KBM-7 (cell line): Measurements from ENCODE around the gene HCFC1R1.

Experiments
- DNase-seq: peaks from one replicate; pipeline ENCODE4 v3.0.0-alpha.2; 2015
- in situ Hi-C: fragments of 300-500 bp; cut with MboI; formaldehyde crosslinking; loops from 2 replicates; pipeline ENCODE4 v1.14.3; 2020; ENCODE audit warnings: low sequenced_read_pairs, low pct_unique_long_range_greater_than_20kb, mixed read lengths

The HCFC1R1 gene

DNA sequence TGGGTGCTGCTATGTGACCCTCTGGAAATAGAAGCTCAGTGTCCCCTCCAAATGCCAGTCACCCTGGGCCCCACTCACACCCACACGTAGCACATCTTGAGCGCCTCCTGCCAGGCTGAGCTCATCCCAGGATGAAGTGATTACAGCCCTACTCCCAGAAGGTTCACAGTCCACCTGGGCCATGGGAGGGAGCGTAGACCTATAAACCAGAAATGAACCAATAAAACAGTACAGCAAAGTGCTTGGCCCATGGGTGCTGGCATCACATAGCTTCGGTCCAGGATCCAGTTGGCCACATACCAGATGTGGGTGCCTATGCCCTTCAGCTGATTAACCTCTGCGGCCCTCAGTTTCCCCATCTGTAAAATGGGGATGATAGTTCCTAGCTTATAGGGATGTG is 15.2 kb upstream of the HCFC1R1 start:
- DNase-seq = no peak
- in situ Hi-C loops = no loop called here

DNA sequence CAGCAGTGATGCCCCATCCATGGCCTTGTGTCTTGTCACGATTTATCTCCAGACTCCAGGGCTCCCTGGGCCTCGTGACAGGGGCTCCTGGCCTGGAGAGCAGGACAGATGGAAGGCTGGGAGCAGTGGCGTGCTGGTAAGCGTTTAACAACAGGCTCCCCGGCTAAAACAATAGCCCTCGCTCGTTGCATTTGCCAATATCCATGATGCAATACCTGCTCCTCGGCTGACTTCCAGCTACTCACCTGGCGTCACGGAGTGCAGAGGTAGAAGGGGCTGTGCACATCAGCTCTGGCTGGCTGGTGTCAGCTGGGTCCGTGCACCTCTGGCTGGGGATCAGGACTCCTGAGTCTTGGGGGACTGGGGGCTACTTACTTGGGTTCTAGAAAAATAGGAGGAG is 14.5 kb upstream of the HCFC1R1 start:
- DNase-seq = no peak
- in situ Hi-C loops = no loop called here

DNA sequence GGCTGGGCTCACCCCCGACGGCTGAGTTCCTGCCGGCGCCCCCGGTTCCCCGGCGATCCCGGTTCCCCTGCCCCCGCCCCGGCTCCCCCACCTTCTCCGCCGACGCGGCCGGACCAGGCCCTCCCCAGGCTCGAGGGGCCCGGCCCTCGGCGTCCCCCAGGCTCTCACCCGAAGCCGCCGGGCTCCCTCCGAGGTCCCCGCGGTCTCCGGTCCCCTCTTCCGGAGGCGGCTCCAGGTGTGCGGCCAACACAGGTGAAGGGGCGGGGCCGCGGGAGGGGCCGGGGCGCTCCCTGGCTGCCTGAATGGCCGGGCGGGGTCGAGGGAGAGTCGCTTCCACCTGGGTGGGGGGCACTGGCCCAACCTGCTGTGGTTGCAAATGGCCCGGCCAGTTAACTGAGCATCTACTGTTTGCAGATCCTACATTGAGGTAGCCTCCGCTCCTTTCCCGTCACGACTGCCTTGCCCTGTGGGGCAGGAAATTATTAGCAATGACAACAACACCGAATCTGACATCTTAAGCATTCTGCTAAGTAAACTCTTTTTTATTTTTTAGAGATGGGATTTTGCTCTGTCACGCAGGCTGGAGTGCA is 13.1 kb upstream of the HCFC1R1 start, which contains the start of gene BICDL2:
TSS of gene BICDL2 (minus strand) at position 219 of the 590 bp plus-strand sequence. CDS start 1,448 bp downstream, outside the sequence.
- DNase-seq = no peak
- in situ Hi-C loops = no loop called here

DNA sequence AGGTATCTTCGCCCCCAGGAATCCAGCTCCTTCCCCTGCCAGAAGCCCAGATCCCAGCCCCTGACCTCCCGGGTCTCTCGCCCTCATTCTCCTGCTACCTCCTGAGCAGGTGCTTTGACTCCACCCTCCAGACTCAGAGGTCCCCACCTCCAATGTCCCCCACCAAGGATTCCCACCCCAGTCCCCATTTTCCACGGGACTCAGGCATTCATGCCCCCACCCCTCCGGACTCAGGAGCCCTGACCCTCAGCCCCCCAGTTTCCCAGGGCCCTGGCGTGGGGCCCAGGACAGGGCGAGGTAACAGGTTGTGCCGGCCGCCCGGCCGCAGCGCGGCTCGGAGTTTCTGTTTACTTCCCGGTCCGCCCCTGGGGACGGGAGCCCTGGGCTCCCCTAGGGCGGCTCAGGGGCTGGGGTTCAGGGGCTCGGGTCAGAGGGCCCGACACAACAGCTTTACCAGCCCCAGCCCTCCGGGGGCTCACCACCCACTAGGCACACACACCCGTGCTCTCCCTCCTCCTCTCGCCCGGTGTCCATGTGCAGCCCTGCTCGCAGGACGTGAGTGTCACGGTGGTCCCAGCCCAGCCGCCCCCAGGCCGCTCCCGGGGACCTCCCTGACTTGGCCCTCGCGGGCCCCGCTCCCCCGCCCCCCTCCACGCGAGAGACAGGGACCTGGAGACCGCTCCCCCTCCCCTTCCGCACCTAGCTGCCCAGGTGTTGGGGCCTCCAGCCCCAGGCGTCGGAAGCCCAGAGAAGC is 12.4 kb upstream of the HCFC1R1 start:
- in situ Hi-C loops = no loop called here
- DNase-seq = no peak

DNA sequence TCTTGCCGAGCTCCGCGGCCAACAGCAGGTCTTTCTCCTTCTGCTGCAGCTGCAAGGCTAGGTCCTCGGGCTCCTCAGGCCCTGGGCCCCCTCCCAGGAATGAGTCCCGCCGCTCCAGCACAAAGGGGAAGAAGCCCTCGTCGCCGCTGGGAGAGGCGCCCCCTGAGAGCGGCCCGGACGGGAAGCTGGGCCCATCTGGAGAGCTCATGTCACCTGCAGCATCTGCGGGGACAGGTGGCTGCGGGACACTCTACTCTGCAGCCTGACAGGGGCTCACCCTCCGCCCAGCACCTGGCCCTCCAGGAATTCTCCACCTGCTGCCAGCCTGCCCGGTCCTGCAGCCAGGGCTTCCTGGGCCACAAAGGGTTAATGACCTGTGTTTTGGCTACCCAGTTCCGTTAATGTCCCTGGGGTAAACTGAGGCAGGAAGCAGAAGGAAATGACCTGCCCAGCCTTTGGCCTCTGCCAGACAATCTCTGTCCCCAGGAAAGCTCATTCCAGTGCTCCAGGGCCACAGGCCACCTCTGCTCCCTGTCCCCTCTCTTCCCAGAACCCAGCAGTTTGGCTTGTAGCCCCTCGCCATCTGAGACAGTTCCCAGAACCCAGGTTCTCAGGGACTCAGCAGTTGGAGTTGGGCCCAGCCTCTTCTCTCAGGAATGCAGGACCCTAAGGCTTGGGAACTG is 11.7 kb upstream of the HCFC1R1 start:
- in situ Hi-C loops = no loop called here
- no peak for DNase-seq

DNA sequence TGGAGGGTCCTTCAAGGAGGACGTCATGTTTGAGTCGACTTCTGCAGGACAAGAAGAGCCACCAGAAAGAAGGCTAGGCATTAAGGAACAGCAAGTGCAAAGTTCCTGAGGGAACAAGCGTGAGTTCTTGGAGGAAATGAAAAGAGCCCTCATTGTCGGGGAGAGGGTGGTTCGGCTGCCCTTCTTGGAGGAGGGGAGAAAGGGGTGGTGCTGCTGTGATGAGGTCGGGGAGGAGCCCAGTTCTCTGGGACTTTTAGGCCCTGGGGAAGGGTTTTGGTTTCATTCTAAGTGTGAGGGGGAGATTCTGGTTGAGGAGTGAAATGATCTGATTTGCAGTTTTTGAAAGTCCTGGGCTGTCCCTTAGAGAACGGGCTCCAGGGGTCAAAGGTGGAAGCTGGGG is 8.9 kb upstream of the HCFC1R1 start:
- DNase-seq = no peak
- in situ Hi-C loops = no loop called here

DNA sequence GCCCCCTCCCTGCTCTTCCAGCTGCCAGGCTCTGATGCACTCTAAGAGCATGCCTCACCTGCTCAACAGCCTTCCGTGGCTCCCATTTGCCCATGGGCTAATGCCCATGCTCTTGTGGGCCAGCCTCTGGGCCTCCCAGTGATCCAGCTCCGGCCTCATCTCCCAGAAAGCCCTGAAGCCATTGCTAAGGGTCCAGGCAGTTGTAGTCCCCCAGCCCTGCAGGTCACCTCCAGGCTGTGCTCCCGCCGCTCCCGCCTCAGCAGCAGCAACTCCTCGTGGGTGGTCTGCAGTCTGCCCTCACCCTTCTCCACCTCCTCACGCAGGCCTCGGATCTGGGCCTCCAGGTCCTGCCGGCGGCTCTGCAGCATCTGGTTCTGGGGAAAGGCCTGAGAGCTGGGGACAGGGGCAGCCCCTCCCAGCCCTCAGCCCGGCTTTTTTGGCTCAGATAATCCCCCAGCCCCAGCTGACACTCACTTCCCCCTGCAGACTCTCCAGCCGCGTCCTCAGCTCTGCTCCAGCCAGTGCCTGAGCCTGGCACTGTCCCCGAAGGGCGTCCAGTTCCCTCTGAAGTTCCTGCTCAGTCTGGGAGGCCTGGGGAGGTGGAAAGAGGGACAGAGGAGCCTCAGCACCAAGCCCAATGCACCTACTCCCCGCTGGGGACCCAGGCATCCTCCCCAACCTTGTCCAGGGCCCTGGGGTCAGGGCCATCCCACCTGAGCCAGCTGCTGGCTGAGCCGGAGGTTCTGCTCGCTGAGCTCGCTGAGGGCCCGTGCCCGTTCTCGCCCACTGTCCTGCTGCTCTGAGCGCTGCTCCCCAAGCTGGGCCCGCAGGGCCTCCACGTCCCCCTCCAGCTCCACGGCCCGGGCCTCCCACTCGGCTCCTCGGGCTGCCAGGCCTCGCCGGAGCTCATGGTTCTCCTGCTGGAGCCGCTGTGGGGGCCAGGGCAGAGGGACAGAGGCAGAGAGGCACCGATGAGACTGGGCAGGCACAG is 6.8 kb upstream of the HCFC1R1 start:
- DNase-seq = no peak
- in situ Hi-C loops = no loop called here

DNA sequence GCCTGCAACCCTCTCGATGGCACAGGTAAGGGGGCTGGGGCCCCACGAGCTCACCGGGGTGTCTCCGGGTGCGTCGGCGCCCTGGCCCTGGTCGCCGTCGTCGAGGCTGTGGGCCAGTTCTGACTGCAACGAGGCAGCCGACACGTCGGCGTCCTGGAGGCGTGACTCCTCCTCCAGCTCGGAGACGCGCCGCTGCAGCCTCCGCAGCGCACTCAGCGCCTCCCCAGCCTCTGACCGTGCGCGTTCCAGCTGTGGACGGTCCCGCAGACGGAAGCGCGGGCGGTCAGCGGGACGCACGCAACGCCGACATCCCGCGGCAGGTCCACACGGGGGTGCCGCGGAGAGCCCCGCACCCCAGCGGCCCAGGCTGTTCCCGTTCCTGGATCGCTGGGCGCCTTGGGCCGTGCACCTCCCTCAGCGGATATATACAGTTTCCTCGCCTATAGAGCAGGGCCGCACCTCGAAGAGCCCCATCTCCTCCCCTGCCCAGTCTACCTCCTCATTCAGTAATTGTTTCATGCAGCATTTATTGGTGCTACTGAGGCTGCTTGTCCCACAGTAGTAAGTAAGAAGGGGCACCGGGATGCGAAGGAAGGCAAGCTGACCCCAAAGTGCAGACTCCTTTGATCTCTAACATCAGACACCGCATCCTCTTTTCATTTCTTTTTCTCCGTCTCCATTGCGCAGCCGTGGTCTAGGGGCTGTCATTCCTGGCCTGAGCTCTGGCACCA is 5.9 kb upstream of the HCFC1R1 start:
- in situ Hi-C loops = no loop called here
- DNase-seq = peak; percentile 34

DNA sequence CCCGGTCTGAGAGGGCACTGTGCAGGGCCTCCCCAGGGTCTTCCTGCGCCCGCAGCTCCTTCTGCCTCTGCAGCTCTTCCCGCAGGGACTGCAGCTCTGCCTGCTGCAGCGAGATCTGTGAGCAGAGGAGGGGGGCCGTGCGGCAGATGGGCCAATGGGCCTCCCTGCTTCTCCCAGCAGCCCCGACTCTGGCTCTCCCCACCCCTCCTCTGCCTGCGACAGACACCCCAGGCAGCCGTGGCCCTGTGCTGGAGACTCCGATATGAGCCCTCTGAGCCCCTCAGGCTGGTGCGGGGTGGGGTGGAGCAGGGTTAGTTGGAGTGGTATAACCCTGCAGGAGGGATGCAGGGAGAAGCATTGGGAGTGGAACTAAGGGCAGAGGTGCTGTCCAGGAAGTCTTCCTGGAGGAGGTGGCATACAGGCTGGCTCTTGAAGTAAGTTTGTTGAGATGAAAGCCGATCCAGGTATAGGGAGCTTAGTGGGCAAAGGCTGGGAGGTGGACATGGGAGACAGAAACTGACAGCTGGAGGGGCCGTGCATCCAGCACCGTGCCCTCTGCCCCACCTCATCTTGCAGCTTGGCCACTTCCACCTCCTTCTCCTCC is 5.1 kb upstream of the HCFC1R1 start:
- in situ Hi-C loops = no loop called here
- DNase-seq = no peak

DNA sequence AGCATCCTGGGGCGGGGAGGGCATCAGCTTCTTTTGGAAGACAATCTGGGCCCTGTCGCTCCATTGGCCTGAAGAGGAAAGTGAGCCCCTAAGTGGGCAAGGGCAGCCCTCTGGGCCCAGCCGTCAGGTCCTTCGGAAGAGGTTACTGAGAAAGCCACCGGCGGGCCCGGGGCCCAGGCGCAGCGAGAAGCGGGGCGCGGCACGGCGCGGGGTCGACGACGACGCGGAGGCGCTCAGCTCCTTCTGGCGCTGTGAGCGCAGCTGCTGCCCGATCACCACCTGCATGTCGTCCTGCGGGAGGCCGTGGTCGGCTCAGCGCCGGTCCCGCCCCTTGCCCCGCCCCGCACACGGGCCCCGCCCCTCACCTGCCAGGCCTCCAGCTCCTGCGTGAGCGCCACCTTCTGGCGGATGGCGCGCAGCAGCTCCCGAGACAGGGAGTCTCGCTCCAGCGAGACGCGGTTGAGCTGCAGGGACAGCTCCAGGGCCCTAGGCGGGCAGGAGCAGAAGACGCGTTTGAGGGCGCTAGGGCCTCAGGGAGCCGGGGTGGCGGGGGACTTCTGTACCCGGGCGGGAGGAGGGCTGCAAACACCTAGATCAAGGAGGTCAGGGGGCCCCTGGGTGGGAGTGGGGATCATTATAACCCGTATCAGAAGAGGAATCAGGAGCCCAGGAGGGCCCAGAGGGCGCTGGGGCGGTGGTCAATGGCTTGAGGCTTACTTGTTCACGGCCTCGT is 4.4 kb upstream of the HCFC1R1 start:
- in situ Hi-C loops = no loop called here
- DNase-seq = peak; percentile 81

DNA sequence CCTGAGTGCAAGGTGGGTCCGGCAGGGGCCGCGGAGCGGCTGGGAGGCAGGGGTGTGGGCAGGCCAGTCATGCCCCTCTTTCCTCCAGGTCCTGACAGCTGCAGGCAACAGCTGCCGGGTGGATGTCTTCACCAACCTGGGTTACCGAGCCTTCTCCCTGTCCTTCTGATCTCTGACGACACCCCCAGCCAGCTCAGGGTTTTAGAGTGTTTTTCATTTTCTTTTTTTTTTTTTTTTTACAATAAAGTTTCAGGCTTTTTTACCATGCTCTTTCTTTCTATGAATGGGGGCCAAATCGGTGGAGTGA is 3.7 kb upstream of the HCFC1R1 start:
- in situ Hi-C loops = no loop called here
- no peak for DNase-seq

DNA sequence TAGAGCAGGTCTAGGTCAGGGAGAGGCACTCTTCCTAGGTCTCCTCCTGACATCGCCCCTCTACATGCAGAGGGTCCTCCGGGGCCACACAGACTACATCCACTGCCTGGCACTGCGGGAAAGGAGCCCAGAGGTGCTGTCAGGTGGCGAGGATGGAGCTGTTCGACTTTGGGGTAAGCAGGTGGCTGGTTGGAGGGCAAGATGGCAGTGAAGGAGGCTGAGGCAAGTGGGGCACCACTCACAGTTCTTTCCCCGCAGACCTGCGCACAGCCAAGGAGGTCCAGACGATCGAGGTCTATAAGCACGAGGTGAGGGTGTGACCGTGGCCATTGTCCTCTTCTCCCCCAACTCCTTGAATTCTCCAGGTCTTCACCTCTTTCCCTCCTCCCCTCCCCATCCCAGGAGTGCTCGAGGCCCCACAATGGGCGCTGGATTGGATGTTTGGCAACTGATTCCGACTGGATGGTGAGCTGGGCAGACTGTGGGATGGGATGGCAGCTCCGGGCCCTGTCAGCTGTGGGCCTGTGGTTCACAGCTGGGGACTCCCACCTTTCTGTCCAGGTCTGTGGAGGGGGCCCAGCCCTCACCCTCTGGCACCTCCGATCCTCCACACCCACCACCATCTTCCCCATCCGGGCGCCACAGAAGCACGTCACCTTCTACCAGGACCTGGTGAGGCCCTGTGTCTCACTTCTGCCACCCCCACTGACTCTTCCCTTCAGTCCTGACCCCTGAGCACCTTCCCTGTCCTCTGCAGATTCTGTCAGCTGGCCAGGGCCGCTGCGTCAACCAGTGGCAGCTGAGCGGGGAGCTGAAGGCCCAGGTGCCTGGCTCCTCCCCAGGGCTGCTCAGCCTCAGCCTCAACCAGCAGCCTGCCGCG is 3.1 kb upstream of the HCFC1R1 start:
- no peak for DNase-seq
- in situ Hi-C loops = no loop called here

DNA sequence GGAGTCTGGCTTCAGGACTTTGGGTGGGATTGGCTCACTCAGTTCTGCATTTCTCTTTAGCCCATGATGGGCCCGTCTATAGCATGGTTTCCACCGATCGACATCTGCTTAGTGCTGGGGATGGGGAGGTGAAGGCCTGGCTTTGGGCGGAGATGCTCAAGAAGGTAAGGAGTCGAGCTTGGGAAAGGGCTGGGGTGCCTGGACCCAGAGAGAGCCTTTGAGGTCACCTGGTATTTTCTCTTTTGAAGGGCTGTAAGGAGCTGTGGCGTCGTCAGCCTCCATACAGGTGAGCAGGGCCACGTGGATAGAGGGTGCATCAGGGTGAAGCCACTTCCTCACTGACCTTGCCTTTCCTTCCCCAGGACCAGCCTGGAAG is 2.2 kb upstream of the HCFC1R1 start:
- in situ Hi-C loops = no loop called here
- DNase-seq = no peak

DNA sequence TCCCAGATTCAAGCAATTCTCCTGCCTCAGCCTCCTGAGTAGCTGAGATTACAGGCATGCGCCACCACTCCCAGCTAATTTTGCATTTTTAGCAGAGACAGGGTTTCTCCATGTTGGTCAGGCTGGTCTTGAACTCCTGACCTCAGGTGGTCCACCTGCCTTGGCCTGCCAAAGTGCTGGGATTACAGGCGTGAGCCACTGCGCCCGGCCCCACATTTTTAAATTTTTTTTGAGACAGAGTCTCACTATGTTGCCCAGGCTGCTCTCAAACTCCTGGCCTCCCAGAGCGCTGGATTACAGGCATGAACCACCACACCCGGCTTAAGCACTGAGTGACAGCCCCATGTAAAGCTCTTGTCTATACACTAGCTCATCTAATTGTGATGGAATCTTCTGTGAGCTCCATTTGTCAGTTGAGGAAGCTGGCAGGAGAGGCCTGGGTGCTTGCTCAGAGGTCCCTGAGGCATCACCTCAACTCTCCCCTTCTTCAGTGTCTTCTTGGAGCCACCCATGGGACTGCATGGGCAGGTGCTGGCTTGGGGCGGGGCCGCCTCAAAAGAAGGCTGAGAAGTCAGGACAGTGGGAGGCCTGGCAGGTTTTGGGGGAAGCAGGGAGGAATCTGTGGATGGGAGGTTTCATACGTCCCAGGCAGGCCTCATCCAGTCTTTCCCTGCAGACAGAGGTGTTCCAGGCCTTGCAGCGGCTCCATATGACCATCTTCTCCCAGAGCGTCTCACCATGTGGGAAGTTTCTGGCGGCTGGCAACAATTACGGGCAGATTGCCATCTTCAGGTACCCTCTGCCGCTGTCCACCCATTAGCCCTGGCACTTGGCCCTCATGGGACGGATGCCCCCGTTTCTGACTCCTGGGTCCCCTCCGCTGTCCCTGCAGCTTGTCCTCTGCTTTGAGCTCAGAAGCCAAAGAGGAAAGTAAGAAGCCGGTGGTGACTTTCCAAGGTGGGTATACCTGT is 1.6 kb upstream of the HCFC1R1 start:
- in situ Hi-C loops = no loop called here
- DNase-seq = no peak

DNA sequence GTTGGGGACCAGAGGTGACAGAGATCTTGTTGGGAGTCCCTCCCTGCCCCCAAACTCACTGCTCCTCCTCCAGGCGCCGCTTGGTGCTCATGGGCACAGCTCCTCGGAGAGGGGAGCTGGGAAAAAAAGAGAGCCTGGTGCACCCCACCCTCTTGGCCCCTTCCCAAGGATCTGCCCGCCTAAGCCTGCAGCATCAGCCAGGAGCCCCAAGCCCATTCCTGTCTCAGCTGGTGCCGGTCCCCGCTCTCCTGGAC is 400 bp downstream of the HCFC1R1 start:
- in situ Hi-C loops = no loop called here
- no peak for DNase-seq

DNA sequence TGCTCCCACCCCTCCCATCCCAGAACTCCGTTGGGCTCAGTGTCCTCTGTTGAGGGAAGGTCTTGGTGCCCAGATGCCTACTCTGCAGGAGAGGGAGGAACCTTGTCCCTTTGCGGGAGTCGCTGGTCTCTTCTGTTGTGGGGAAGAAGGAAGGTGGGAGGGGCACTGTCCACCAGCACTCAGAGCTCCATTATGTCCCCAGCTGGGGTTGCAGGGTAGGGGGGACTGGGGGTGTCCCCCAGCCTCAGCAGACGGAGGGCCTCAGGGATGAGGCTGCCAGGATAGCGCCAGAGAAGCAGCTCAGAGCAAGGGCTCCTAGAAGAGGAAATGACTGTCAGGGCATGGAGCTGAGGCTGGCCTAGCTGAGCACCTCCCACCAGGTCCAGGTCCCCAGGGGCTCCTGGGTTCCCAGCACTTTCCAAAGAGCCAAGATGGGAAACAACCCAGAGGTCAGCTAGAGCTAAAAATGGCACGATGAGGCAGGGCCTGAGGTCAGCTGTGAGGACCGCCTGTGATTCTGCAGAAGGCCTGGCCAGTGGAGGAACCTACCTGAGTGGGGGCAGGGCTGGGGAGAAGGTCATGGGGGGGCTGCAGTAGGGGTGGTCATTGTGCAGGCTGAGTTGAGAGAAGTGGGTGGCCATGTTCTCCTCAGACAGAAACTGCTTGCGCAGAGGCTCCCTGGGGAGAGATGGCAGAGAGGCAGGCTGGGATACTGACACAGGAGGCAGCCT is 893 bp downstream of the HCFC1R1 start:
- DNase-seq = no peak
- in situ Hi-C loops = no loop called here
